ENCODE measurements around the gene SEMA6B. TPM values are rescaled to one million over a fixed set of nuclear protein-coding genes. Genes with fewer than 3 reads are reported as not detected.
A peak's percentile ranks its signal among the peaks of the same experiment; 100 is the strongest.

SEMA6B gene
- total and polyA plus RNA-seq, 2 of the 8 experiments (the other 6 are each of a cell fraction or from before 2014, with no cell fraction given), result 31.3 to 54.4 TPM

DNA sequence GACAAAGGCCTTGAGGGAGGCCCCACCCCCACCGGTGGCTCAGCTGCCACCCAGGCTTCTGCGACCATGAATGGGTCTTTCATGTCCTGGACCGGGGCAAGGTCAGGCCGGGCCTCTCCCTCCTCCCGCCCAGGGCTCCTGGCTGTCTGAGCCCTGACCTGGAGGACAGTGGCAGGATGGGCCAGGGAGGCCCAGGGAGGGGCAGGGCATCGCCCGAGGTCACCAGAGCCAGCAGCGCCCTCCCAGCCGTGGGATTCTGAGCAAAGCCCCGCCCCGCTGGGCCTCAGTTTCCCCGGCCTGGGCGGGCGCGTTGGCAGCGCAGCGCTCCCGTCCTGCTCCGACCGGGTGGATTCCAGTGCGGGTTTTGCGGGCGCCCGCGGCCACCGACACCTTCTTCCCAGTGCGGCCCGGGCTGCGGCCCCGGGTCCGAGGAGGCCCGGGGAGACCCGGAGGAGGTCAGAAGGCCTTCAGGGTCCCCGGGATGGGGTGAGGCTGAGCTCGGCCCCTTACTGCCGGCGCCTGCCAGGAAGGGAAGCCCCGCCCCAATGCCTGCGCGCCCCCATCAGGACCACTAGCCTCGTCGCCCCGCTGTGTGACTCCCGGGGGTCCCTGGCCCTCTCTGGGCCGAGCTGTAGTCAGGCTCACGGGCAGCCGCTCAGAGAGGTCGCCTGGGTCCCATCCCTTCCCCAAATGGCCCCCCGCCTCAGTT is 24.6 kb upstream of the SEMA6B start (continued):
- TF ChIP-seq ZNF274 (IDR thresholded peaks at IDR 0.05; ENCODE audit: borderline replicate concordance, extremely low read depth, low read length) (no peak), BACH1 (IDR thresholded peaks at IDR 0.05; ENCODE audit: low read length) (no peak), SUZ12 (IDR thresholded peaks at IDR 0.05; ENCODE audit: low read length) (no peak), YY1 (IDR thresholded peaks at IDR 0.05; ENCODE audit: low read depth, low read length) (0 out of 2 replicates have a peak, but pooled peaks have one; percentile 20), TCF12 (IDR thresholded peaks at IDR 0.05; ENCODE audit: low read depth, low read length) (no peak), TEAD4 (IDR thresholded peaks at IDR 0.05; ENCODE audit: low read depth, low read length) (no peak), TAF1 (IDR thresholded peaks at IDR 0.05; ENCODE audit: low read depth, low read length) (0 out of 2 replicates have a peak, but pooled peaks have one; percentile 35), CREB1 (IDR thresholded peaks at IDR 0.05) (no peak), SRF (IDR thresholded peaks at IDR 0.05; ENCODE audit: low read depth, low read length) (no peak), SIX5 (IDR thresholded peaks at IDR 0.05; ENCODE audit: low read depth, low read length) (no peak), FOSL1 (IDR thresholded peaks at IDR 0.05; ENCODE audit: insufficient read depth, low read depth, low read length) (no peak)
- TF ChIP-seq, protein P1, sequence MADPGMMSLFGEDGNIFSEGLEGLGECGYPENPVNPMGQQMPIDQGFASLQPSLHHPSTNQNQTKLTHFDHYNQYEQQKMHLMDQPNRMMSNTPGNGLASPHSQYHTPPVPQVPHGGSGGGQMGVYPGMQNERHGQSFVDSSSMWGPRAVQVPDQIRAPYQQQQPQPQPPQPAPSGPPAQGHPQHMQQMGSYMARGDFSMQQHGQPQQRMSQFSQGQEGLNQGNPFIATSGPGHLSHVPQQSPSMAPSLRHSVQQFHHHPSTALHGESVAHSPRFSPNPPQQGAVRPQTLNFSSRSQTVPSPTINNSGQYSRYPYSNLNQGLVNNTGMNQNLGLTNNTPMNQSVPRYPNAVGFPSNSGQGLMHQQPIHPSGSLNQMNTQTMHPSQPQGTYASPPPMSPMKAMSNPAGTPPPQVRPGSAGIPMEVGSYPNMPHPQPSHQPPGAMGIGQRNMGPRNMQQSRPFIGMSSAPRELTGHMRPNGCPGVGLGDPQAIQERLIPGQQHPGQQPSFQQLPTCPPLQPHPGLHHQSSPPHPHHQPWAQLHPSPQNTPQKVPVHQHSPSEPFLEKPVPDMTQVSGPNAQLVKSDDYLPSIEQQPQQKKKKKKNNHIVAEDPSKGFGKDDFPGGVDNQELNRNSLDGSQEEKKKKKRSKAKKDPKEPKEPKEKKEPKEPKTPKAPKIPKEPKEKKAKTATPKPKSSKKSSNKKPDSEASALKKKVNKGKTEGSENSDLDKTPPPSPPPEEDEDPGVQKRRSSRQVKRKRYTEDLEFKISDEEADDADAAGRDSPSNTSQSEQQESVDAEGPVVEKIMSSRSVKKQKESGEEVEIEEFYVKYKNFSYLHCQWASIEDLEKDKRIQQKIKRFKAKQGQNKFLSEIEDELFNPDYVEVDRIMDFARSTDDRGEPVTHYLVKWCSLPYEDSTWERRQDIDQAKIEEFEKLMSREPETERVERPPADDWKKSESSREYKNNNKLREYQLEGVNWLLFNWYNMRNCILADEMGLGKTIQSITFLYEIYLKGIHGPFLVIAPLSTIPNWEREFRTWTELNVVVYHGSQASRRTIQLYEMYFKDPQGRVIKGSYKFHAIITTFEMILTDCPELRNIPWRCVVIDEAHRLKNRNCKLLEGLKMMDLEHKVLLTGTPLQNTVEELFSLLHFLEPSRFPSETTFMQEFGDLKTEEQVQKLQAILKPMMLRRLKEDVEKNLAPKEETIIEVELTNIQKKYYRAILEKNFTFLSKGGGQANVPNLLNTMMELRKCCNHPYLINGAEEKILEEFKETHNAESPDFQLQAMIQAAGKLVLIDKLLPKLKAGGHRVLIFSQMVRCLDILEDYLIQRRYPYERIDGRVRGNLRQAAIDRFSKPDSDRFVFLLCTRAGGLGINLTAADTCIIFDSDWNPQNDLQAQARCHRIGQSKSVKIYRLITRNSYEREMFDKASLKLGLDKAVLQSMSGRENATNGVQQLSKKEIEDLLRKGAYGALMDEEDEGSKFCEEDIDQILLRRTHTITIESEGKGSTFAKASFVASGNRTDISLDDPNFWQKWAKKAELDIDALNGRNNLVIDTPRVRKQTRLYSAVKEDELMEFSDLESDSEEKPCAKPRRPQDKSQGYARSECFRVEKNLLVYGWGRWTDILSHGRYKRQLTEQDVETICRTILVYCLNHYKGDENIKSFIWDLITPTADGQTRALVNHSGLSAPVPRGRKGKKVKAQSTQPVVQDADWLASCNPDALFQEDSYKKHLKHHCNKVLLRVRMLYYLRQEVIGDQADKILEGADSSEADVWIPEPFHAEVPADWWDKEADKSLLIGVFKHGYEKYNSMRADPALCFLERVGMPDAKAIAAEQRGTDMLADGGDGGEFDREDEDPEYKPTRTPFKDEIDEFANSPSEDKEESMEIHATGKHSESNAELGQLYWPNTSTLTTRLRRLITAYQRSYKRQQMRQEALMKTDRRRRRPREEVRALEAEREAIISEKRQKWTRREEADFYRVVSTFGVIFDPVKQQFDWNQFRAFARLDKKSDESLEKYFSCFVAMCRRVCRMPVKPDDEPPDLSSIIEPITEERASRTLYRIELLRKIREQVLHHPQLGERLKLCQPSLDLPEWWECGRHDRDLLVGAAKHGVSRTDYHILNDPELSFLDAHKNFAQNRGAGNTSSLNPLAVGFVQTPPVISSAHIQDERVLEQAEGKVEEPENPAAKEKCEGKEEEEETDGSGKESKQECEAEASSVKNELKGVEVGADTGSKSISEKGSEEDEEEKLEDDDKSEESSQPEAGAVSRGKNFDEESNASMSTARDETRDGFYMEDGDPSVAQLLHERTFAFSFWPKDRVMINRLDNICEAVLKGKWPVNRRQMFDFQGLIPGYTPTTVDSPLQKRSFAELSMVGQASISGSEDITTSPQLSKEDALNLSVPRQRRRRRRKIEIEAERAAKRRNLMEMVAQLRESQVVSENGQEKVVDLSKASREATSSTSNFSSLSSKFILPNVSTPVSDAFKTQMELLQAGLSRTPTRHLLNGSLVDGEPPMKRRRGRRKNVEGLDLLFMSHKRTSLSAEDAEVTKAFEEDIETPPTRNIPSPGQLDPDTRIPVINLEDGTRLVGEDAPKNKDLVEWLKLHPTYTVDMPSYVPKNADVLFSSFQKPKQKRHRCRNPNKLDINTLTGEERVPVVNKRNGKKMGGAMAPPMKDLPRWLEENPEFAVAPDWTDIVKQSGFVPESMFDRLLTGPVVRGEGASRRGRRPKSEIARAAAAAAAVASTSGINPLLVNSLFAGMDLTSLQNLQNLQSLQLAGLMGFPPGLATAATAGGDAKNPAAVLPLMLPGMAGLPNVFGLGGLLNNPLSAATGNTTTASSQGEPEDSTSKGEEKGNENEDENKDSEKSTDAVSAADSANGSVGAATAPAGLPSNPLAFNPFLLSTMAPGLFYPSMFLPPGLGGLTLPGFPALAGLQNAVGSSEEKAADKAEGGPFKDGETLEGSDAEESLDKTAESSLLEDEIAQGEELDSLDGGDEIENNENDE (IDR thresholded peaks at IDR 0.05; ENCODE audit: insufficient replicate concordance, low read length), result no peak

Data from H1 (cell line).